ENCODE measurements around the gene RIMOC1.

RIMOC1 gene

DNA sequence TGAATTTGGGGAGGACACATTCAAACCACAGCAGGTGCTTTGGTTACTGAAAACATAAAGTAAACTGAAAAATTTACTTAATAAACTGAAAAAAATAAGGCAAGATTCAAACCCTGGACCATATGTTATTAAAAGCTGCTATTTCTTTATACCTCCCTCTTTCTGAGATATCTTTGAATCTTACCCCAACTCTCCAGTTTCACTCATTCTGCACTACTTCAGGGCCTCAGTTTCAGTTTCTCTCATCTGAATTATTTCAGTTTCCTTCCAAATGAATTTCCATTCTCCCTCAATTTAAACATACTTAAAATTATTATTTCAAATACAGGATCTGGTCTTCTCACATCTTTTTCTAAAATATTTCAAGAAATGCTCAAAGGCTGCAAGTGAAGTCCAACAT, 29.0 kb upstream of the RIMOC1 start:
- Histone ChIP-seq H3K4me3 (replicated peaks; ENCODE audit: low read depth, low read length) (no peak overlapping the region), H3K36me3 (ENCODE audit: control insufficient read depth, insufficient read depth, low read length) (no peaks in the 10 kb centered on the region), H3K27me3 (replicated peaks; ENCODE audit: control insufficient read depth, insufficient read depth, low read length) (no peaks in the 10 kb centered on the region)
- TF ChIP-seq, protein P1, sequence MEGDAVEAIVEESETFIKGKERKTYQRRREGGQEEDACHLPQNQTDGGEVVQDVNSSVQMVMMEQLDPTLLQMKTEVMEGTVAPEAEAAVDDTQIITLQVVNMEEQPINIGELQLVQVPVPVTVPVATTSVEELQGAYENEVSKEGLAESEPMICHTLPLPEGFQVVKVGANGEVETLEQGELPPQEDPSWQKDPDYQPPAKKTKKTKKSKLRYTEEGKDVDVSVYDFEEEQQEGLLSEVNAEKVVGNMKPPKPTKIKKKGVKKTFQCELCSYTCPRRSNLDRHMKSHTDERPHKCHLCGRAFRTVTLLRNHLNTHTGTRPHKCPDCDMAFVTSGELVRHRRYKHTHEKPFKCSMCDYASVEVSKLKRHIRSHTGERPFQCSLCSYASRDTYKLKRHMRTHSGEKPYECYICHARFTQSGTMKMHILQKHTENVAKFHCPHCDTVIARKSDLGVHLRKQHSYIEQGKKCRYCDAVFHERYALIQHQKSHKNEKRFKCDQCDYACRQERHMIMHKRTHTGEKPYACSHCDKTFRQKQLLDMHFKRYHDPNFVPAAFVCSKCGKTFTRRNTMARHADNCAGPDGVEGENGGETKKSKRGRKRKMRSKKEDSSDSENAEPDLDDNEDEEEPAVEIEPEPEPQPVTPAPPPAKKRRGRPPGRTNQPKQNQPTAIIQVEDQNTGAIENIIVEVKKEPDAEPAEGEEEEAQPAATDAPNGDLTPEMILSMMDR (IDR thresholded peaks at IDR 0.05; ENCODE audit: insufficient read depth, low read length, poor library complexity, severe bottlenecking) = no peak
- no peak for DNase-seq (ENCODE audit: extremely low read depth, insufficient read length)

DNA sequence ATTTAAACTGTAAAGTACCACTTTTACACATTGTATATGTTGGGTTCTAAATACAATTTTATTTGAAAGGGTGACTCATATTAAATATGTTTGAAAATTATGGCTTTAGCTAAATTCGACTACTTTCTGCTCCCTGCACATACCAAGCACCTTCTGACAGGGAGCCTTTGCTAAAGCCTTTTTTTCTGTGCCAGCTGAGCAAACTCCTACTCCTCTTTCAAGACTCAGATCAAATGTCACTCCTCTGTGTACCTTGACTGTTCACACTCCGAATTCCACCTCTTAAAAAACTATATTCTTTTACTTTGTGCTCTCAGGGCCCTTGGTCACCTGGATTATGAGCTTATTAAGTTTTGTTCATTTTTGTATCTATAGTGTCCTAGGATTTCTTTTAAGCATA, 27.5 kb upstream of the RIMOC1 start:
- TF ChIP-seq, protein P1 (IDR thresholded peaks at IDR 0.05; ENCODE audit: insufficient read depth, low read length, poor library complexity, severe bottlenecking) = no peak
- H3K36me3 ChIP-seq (ENCODE audit: control insufficient read depth, insufficient read depth, low read length) = no peaks in the 10 kb centered on the region
- DNase-seq (ENCODE audit: extremely low read depth, insufficient read length) = no peak
- H3K27me3 ChIP-seq (replicated peaks; ENCODE audit: control insufficient read depth, insufficient read depth, low read length) = no peaks in the 10 kb centered on the region
- H3K4me3 ChIP-seq (replicated peaks; ENCODE audit: low read depth, low read length) = no peak overlapping the region

DNA sequence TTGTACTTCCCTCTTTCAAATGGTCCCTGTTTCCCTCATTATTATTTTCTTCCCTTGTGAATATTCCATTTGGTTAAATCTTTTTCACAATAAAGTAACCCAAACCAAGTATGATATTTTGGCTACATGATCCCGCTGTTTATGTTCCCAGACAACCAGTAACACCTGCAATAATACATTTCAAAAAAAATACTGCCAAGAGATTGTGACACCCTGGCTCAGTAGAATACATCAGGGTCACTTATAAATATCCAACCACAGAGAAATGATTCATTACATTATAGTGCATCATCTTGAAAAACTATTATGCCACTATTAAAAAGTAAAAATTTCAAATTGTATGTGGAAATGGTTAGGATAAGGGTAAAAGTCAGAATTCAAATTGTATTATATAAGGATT, 26.7 kb upstream of the RIMOC1 start:
- DNase-seq (ENCODE audit: extremely low read depth, insufficient read length) = no peak
- TF ChIP-seq, protein P1 (IDR thresholded peaks at IDR 0.05; ENCODE audit: insufficient read depth, low read length, poor library complexity, severe bottlenecking) = no peak
- Histone ChIP-seq H3K36me3 (ENCODE audit: control insufficient read depth, insufficient read depth, low read length) (no peaks in the 10 kb centered on the region), H3K27me3 (replicated peaks; ENCODE audit: control insufficient read depth, insufficient read depth, low read length) (no peaks in the 10 kb centered on the region), H3K4me3 (replicated peaks; ENCODE audit: low read depth, low read length) (no peak overlapping the region)

DNA sequence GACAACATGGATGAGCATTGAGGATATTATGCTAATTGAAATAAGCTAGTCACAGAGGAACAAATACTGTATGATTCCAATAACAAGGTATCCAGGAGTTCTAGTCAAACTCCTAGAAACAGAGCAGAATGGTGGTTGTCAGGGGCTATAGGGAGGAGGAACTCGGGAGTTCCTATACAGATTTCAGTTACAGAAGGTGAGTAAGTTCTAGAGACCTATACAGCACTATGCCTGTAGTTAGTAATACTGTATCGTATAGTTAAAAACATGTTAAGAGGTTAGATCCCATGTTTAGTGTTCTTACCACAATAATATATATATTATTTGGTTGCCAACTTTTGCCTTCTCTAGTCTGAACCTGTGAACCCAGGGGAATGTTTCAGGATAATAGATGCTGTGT, 26.0 kb upstream of the RIMOC1 start:
- TF ChIP-seq, protein P1 (IDR thresholded peaks at IDR 0.05; ENCODE audit: insufficient read depth, low read length, poor library complexity, severe bottlenecking) = no peak
- H3K36me3 ChIP-seq (ENCODE audit: control insufficient read depth, insufficient read depth, low read length) = no peaks in the 10 kb centered on the region
- H3K4me3 ChIP-seq (replicated peaks; ENCODE audit: low read depth, low read length) = no peak overlapping the region
- no peak for DNase-seq (ENCODE audit: extremely low read depth, insufficient read length)
- no peaks in the 10 kb centered on the region for H3K27me3 ChIP-seq (replicated peaks; ENCODE audit: control insufficient read depth, insufficient read depth, low read length)

DNA sequence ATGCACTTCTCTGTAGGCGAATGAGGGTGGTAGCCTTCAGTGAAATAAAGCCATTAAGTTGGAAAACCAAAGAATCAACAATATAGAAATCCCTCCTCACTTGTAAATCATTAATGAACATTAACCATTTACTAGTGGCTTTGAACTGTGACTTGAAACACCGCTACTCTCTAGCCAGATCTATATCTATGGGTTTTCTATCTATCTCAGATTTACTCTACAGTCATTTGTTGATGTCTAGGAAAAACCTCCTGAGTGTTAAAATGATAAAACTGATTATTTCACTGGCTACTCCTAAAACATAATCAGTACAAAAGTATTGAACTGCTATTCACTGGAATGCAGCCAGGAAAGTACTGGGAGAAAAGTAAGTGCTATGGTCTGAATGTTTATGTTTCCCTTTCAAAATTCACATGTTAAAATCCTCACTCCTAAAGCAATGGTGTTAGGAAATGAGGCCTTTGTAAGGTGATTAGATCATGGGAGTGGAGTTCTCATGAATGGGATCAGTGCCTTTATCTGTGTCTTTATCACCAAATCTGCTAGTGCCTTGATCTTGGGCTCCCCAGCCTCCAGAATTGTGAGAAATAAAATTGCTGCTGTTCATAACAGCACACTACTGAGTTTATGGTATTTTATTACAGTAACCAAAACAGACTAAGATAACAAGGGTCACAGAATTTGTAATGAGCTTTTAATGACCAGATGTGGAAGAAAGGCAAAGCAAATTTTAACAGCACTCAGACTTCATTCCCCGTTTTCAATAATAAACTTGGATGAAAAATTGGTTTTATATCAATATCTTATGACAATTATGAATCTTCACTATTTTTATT, 25.3 kb upstream of the RIMOC1 start:
- TF ChIP-seq, protein P1 (IDR thresholded peaks at IDR 0.05; ENCODE audit: insufficient read depth, low read length, poor library complexity, severe bottlenecking) = no peak
- no peak for DNase-seq (ENCODE audit: extremely low read depth, insufficient read length)
- Histone ChIP-seq H3K4me3 (replicated peaks; ENCODE audit: low read depth, low read length) (no peak overlapping the region), H3K36me3 (ENCODE audit: control insufficient read depth, insufficient read depth, low read length) (no peaks in the 10 kb centered on the region), H3K27me3 (replicated peaks; ENCODE audit: control insufficient read depth, insufficient read depth, low read length) (no peaks in the 10 kb centered on the region)
